ENCODE measurements around the gene GATA2.

GATA2 gene

DNA sequence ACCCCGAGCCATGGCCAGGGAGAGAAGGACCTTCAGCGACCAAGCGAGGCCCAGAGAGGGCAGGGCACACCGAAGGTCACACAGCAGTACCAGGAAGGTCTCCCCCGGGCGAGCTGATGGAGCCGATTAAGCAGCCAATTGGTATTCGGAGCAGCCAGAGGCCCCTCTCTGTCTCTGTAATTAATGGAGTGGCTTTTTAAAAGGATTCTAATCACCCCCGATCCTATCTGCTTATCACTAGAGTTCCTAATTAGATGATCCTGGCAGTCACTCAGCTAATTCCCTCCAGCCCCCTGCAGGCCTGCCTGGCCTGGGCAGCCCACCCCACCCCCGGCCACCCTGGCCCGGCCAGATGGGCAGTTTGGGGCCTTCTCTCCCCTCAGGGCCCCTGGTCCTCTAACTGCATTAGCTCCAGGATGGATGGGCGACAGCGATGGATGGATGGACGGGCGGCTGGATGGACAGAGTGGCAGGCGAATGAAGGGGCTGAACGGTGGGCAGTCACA is 24.7 kb downstream of the GATA2 start:
- H3K4me1 ChIP-seq (ENCODE audit: control insufficient read depth, insufficient read depth, low read length) = no peaks in the 10 kb centered on the region
- H3K9me3 ChIP-seq (replicated peaks; ENCODE audit: low read length) = no peaks in the 10 kb centered on the region
- no peak overlapping the region for H3K9ac ChIP-seq (ENCODE audit: low read depth, low read length)
- H3K36me3 ChIP-seq (ENCODE audit: insufficient read depth, low read length) = no peaks in the 10 kb centered on the region
- peaks cover 73% of the 10 kb centered on the region for H3K27me3 ChIP-seq (ENCODE audit: control insufficient read depth, insufficient read depth, low read length)
- H3K4me2 ChIP-seq (ENCODE audit: low read length) = no peak overlapping the region
- H3K4me3 ChIP-seq (ENCODE audit: low read length) = no peak overlapping the region

DNA sequence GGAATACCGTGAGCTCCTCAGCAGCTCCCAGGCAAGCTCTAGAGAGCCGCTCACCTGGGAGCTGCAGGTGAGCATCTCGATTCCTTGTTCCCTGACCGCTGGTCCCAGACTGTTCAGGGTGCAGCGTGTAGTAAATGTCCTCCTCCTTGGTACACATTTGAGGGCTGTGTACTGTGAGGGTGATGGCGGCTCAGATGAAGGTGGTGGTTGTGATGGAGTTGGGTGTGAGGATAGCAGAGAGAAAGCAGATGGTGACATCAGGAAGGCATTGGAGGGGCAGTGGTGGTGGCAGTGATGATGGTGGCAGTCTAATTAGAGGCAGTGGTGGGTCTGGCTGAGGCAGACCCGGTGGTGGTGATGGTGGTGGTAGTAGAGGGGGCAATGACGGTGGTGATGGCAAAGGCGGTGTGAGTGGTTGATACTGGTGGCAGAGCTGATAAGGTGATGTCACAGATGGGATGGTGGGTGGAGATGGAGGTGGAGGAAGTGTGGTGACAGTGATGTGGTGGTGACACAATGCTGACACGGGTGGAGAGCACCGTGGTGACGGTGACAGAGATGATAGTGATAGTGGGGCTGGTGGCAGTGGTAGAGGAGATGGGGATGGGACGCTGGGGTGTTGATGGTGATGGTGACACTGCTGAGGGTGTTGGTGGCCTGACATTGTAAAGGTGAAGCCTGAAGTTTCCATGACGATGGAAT is 26.0 kb downstream of the GATA2 start, which contains the start of gene DNAJB8:
TSS of gene DNAJB8 (minus strand) at position 51 of the 702 bp plus-strand sequence. CDS start 3,645 bp downstream, outside the sequence.
- H3K4me1 ChIP-seq (ENCODE audit: control insufficient read depth, insufficient read depth, low read length) = no peaks in the 10 kb centered on the region
- H3K27me3 ChIP-seq (ENCODE audit: control insufficient read depth, insufficient read depth, low read length) = peaks cover 61% of the 10 kb centered on the region
- no peak within 1 kb of the TSS for H3K9ac ChIP-seq (ENCODE audit: low read depth, low read length)
- no peak within 1 kb of the TSS for H3K4me3 ChIP-seq (ENCODE audit: low read length)
- H3K9me3 ChIP-seq (replicated peaks; ENCODE audit: low read length) = no peaks in the 10 kb centered on the region
- no peak within 1 kb of the TSS for H3K4me2 ChIP-seq (ENCODE audit: low read length)
- H3K36me3 ChIP-seq (ENCODE audit: insufficient read depth, low read length) = no peaks in the 10 kb centered on the region

GRCh38 chr3:128464702-128465101 is 28.3 kb downstream of the GATA2 start:
- Histone ChIP-seq H3K4me1 (ENCODE audit: control insufficient read depth, insufficient read depth, low read length) (no peaks in the 10 kb centered on the region), H3K4me3 (ENCODE audit: low read length) (no peak overlapping the region), H3K27me3 (ENCODE audit: control insufficient read depth, insufficient read depth, low read length) (peaks cover 50% of the 10 kb centered on the region), H3K9ac (ENCODE audit: low read depth, low read length) (no peak overlapping the region), H3K4me2 (ENCODE audit: low read length) (no peak overlapping the region), H3K9me3 (replicated peaks; ENCODE audit: low read length) (no peaks in the 10 kb centered on the region), H3K36me3 (ENCODE audit: insufficient read depth, low read length) (no peaks in the 10 kb centered on the region)

DNA sequence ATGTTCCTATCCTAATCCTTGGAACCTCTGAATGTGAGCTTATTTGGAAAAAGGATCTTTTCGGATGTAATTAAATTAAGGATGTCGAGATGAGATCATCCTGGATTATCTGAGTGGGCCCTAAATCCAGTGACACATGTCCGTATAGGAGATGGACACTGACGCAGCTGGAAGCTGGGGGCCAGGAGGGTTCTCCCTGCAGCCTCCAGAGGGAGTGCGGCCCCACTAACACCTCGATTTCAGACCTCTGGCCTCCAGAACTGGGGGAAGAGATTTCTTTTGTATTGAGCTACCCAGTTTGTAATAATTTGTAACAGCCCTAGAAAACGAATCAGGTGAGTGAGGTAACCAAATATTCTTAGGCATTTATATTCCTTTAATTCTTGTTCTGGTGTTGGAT is 28.8 kb downstream of the GATA2 start:
- Histone ChIP-seq H3K27me3 (ENCODE audit: control insufficient read depth, insufficient read depth, low read length) (peaks cover 53% of the 10 kb centered on the region), H3K36me3 (ENCODE audit: insufficient read depth, low read length) (no peaks in the 10 kb centered on the region), H3K4me1 (ENCODE audit: control insufficient read depth, insufficient read depth, low read length) (no peaks in the 10 kb centered on the region), H3K9ac (ENCODE audit: low read depth, low read length) (no peak overlapping the region), H3K4me3 (ENCODE audit: low read length) (no peak overlapping the region), H3K4me2 (ENCODE audit: low read length) (no peak overlapping the region), H3K9me3 (replicated peaks; ENCODE audit: low read length) (no peaks in the 10 kb centered on the region)

- H3K4me2 ChIP-seq (ENCODE audit: low read length) = no peak overlapping the region
- H3K36me3 ChIP-seq (ENCODE audit: insufficient read depth, low read length) = no peaks in the 10 kb centered on the region
- H3K4me1 ChIP-seq (ENCODE audit: control insufficient read depth, insufficient read depth, low read length) = no peaks in the 10 kb centered on the region
- H3K4me3 ChIP-seq (ENCODE audit: low read length) = no peak overlapping the region
- peaks cover 53% of the 10 kb centered on the region for H3K27me3 ChIP-seq (ENCODE audit: control insufficient read depth, insufficient read depth, low read length)
- H3K9ac ChIP-seq (ENCODE audit: low read depth, low read length) = no peak overlapping the region
- H3K9me3 ChIP-seq (replicated peaks; ENCODE audit: low read length) = no peaks in the 10 kb centered on the region
Measured at GRCh38 chr3:128463771-128464170, 29.2 kb downstream of the GATA2 start.

DNA sequence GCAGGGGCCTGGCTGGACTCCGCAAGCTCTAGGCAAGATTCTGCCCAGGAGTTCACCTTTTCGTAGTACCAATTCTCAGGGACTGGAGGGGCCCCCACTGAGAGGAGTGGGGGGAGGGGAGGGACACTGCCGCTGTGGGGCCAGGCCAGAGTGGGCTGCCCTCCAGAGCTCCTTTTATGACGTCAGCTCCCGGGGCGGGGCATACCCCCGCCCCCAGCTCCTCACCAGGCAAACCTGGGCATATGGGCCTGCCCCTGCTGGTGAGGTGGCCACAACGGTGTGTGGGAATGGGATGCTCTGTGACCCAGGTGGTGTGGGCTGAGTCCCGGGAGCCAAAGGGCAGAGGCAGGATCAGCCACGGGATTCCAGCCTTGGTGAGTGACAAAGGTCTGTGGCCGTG is 29.6 kb downstream of the GATA2 start:
- Histone ChIP-seq H3K4me1 (ENCODE audit: control insufficient read depth, insufficient read depth, low read length) (no peaks in the 10 kb centered on the region), H3K4me3 (ENCODE audit: low read length) (no peak overlapping the region), H3K4me2 (ENCODE audit: low read length) (no peak overlapping the region), H3K9me3 (replicated peaks; ENCODE audit: low read length) (no peaks in the 10 kb centered on the region), H3K9ac (ENCODE audit: low read depth, low read length) (no peak overlapping the region), H3K27me3 (ENCODE audit: control insufficient read depth, insufficient read depth, low read length) (peaks cover 54% of the 10 kb centered on the region), H3K36me3 (ENCODE audit: insufficient read depth, low read length) (no peaks in the 10 kb centered on the region)

DNA sequence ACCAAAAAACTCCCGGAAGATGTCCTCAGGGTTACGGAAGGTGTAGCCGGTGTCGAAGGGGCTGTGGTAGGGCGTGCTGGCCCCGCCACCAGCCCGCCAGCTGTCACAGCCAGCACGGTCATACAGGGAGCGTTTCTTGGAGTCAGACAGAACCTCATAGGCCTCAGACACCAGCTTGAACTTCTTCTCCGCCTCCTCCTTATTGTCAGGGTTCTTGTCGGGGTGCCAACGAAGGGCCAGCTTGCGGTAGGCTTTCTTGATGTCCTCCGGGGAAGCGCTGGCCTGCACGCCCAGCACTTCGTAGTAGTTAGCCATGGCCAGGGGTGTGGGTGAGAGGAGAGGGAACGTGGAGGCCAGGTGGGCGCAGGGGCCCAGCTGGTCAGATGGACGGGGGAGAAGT is 30.1 kb downstream of the GATA2 start:
- Histone ChIP-seq H3K36me3 (ENCODE audit: insufficient read depth, low read length) (no peaks in the 10 kb centered on the region), H3K4me3 (ENCODE audit: low read length) (no peak overlapping the region), H3K27me3 (ENCODE audit: control insufficient read depth, insufficient read depth, low read length) (peaks cover 50% of the 10 kb centered on the region), H3K9ac (ENCODE audit: low read depth, low read length) (no peak overlapping the region), H3K9me3 (replicated peaks; ENCODE audit: low read length) (no peaks in the 10 kb centered on the region), H3K4me1 (ENCODE audit: control insufficient read depth, insufficient read depth, low read length) (no peaks in the 10 kb centered on the region), H3K4me2 (ENCODE audit: low read length) (no peak overlapping the region)

DNA sequence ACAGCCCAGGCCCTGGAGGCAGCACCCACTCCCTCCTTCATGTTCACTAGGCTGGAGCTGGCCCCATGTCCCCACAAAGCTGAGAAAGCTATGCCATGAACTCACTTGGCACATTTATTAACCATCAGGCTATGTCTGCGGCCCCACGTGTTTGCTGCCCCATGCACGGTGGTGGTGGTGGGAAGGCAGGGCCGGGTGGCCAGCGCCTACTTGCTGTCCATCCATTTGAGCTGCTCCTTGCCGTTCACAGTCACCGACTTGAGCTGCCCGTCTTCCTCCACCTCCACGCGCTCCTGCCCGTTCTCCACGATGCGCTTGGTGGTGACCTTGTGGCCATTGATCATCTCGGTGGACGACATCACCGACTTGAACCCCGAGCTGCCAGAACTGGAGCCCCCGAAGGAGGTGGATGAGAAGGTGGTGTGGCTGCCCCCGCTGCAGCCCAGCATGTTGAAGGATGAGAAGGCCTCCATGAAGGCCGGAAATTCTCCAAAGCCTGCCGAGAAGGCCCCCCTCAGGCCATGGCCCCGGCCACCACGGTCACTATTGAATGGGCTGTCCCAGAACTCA is 30.6 kb downstream of the GATA2 start:
- Histone ChIP-seq H3K9me3 (replicated peaks; ENCODE audit: low read length) (no peaks in the 10 kb centered on the region), H3K36me3 (ENCODE audit: insufficient read depth, low read length) (no peaks in the 10 kb centered on the region), H3K4me3 (ENCODE audit: low read length) (no peak overlapping the region), H3K27me3 (ENCODE audit: control insufficient read depth, insufficient read depth, low read length) (peaks cover 47% of the 10 kb centered on the region), H3K4me1 (ENCODE audit: control insufficient read depth, insufficient read depth, low read length) (no peaks in the 10 kb centered on the region), H3K9ac (ENCODE audit: low read depth, low read length) (no peak overlapping the region), H3K4me2 (ENCODE audit: low read length) (no peak overlapping the region)

- Histone ChIP-seq H3K27me3 (ENCODE audit: control insufficient read depth, insufficient read depth, low read length) (peaks cover 43% of the 10 kb centered on the region), H3K9ac (ENCODE audit: low read depth, low read length) (no peak overlapping the region), H3K4me3 (ENCODE audit: low read length) (no peak overlapping the region), H3K4me1 (ENCODE audit: control insufficient read depth, insufficient read depth, low read length) (no peaks in the 10 kb centered on the region), H3K36me3 (ENCODE audit: insufficient read depth, low read length) (no peaks in the 10 kb centered on the region), H3K4me2 (ENCODE audit: low read length) (no peak overlapping the region), H3K9me3 (replicated peaks; ENCODE audit: low read length) (no peaks in the 10 kb centered on the region)
Measured at GRCh38 chr3:128461731-128462130, 31.3 kb downstream of the GATA2 start.

DNA sequence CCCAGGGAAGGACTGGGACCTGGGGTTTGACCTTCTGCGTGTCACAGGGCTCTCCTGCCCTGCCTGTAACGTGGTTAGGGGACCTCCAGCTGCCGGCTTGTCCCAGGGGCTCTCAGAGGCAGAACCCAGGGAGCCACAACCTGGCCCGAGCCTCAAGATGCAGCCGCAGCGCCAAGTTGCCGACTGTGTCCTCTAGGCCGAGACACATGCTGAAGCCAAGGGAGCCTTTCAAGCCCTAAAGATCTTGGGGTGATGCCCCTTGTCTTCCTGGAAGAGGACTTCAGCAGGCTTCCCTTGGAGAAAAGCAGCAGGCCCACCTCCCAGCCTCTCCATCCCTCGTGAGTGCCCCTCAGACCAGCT is 33.6 kb downstream of the GATA2 start:
- Histone ChIP-seq H3K9me3 (replicated peaks; ENCODE audit: low read length) (no peaks in the 10 kb centered on the region), H3K9ac (ENCODE audit: low read depth, low read length) (no peak overlapping the region), H3K4me3 (ENCODE audit: low read length) (no peak overlapping the region), H3K36me3 (ENCODE audit: insufficient read depth, low read length) (no peaks in the 10 kb centered on the region), H3K4me2 (ENCODE audit: low read length) (no peak overlapping the region), H3K27me3 (ENCODE audit: control insufficient read depth, insufficient read depth, low read length) (peaks cover 51% of the 10 kb centered on the region), H3K4me1 (ENCODE audit: control insufficient read depth, insufficient read depth, low read length) (no peaks in the 10 kb centered on the region)

- Histone ChIP-seq H3K4me3 (ENCODE audit: low read length) (no peak overlapping the region), H3K27me3 (ENCODE audit: control insufficient read depth, insufficient read depth, low read length) (peaks cover 51% of the 10 kb centered on the region), H3K9ac (ENCODE audit: low read depth, low read length) (no peak overlapping the region), H3K4me1 (ENCODE audit: control insufficient read depth, insufficient read depth, low read length) (no peaks in the 10 kb centered on the region), H3K9me3 (replicated peaks; ENCODE audit: low read length) (no peaks in the 10 kb centered on the region), H3K36me3 (ENCODE audit: insufficient read depth, low read length) (no peaks in the 10 kb centered on the region), H3K4me2 (ENCODE audit: low read length) (no peak overlapping the region)
Measured at GRCh38 chr3:128458746-128459460, 34.1 kb downstream of the GATA2 start.

Measured in skeletal muscle satellite cell (primary cell).